ENCODE measurements around the gene ABCC9. TPM values are rescaled to one million over a fixed set of nuclear protein-coding genes. Genes with fewer than 3 reads are reported as not detected.

The ABCC9 gene
- polyA plus RNA-seq, 1 of the 3 experiments (the other 2 are of a cell fraction): 0.02 TPM

GRCh38 chr12:21815306-21816062 is 125.7 kb downstream of the ABCC9 start:
- no peak for TF ChIP-seq ELF1 (IDR thresholded peaks at IDR 0.05)
- TF ChIP-seq FOXM1 (IDR thresholded peaks at IDR 0.05; ENCODE audit: low read depth): no peak
- no peak for TF ChIP-seq TAF1 (IDR thresholded peaks at IDR 0.05; ENCODE audit: borderline replicate concordance, low read depth, low read length)
- no peak for TF ChIP-seq POLR2AphosphoS5 (IDR thresholded peaks at IDR 0.05; ENCODE audit: low read depth, low read length)
- TF ChIP-seq MAX (IDR thresholded peaks at IDR 0.05; ENCODE audit: low read depth): no peak
- TF ChIP-seq FOSL2 (IDR thresholded peaks at IDR 0.05; ENCODE audit: borderline replicate concordance, low read depth): no peak
- TF ChIP-seq GABPA (IDR thresholded peaks at IDR 0.05; ENCODE audit: low read depth): no peak
- H3K27ac ChIP-seq (ENCODE audit: low read depth in 2 of 2, low read length in 1 of 2): no peak overlapping the region
- H3K4me3 ChIP-seq (ENCODE audit: low read depth in 2 of 2, low read length in 1 of 2): no peak overlapping the region
- no peaks in the 10 kb centered on the region for H3F3A ChIP-seq (replicated peaks; ENCODE audit: insufficient read depth)
- no peaks in the 10 kb centered on the region for H3K9me3 ChIP-seq
- no peaks in the 10 kb centered on the region for H4K20me1 ChIP-seq (ENCODE audit: insufficient read depth)
- no peaks in the 10 kb centered on the region for H3K36me3 ChIP-seq (replicated peaks in 1 of 2; ENCODE audit: control insufficient read depth in 1 of 2, insufficient read depth in 2 of 2, low read length in 1 of 2)
- WGBS (ENCODE audit: low lambda C conversion rate): 8% methylated on average over 1 of the region's 1 CpG
- ChIA-PET CTCF (no interaction called here), POLR2A (no interaction called here)
- H3K9ac ChIP-seq: no peak overlapping the region
- DNase-seq: no peak
- H3K4me2 ChIP-seq: no peak overlapping the region
- H3K4me1 ChIP-seq (ENCODE audit: control insufficient read depth in 1 of 2, insufficient read depth in 2 of 2, low read depth in 1 of 2, low read length in 1 of 2): no peaks in the 10 kb centered on the region; a peak in 1 of 4 replicates
- H3K79me2 ChIP-seq (ENCODE audit: insufficient read depth): no peaks in the 10 kb centered on the region
- H2AFZ ChIP-seq (ENCODE audit: low read depth): no peak overlapping the region
- H3K27me3 ChIP-seq (ENCODE audit: insufficient read depth): no peaks in the 10 kb centered on the region
- H3K9me2 ChIP-seq: no peaks in the 10 kb centered on the region

GRCh38 chr12:21814814-21815213 is 126.4 kb downstream of the ABCC9 start:
- H3F3A ChIP-seq (replicated peaks; ENCODE audit: insufficient read depth): no peaks in the 10 kb centered on the region
- ChIA-PET CTCF (interaction anchor here (0.7 kb wide), 1 partner anchor 41 kb away, joined by 3 read pairs; the partner anchor contains the start of gene KCNJ8), POLR2A (no interaction called here)
- no peaks in the 10 kb centered on the region for H3K36me3 ChIP-seq (replicated peaks in 1 of 2; ENCODE audit: control insufficient read depth in 1 of 2, insufficient read depth in 2 of 2, low read length in 1 of 2)
- no peaks in the 10 kb centered on the region for H4K20me1 ChIP-seq (ENCODE audit: insufficient read depth)
- H3K4me3 ChIP-seq (ENCODE audit: low read depth in 2 of 2, low read length in 1 of 2): no peak overlapping the region
- no peak for DNase-seq
- no peak overlapping the region for H3K9ac ChIP-seq
- no peaks in the 10 kb centered on the region for H3K9me3 ChIP-seq
- no peak overlapping the region for H3K27ac ChIP-seq (ENCODE audit: low read depth in 2 of 2, low read length in 1 of 2)
- no peaks in the 10 kb centered on the region for H3K79me2 ChIP-seq (ENCODE audit: insufficient read depth)
- H3K4me1 ChIP-seq (ENCODE audit: control insufficient read depth in 1 of 2, insufficient read depth in 2 of 2, low read depth in 1 of 2, low read length in 1 of 2): no peaks in the 10 kb centered on the region; a peak in 1 of 4 replicates
- WGBS (ENCODE audit: low lambda C conversion rate): 28% methylated on average over 3 of the region's 3 CpGs
- no peak overlapping the region for H2AFZ ChIP-seq (ENCODE audit: low read depth)
- no peaks in the 10 kb centered on the region for H3K9me2 ChIP-seq
- H3K27me3 ChIP-seq (ENCODE audit: insufficient read depth): no peaks in the 10 kb centered on the region
- H3K4me2 ChIP-seq: no peak overlapping the region
- TF ChIP-seq ELF1 (IDR thresholded peaks at IDR 0.05) (no peak), RFX5 (IDR thresholded peaks at IDR 0.05; ENCODE audit: low read length) (no peak), NRF1 (IDR thresholded peaks at IDR 0.05; ENCODE audit: low read depth, low read length) (no peak), TCF12 (IDR thresholded peaks at IDR 0.05) (no peak), ZBTB33 (IDR thresholded peaks at IDR 0.05; ENCODE audit: borderline replicate concordance, low read depth) (no peak), CHD2 (IDR thresholded peaks at IDR 0.05; ENCODE audit: low read length, partially characterized antibody) (no peak), REST (IDR thresholded peaks at IDR 0.05; ENCODE audit: low read depth, low read length) (no peak), FOXM1 (IDR thresholded peaks at IDR 0.05; ENCODE audit: low read depth) (no peak), CTCF (IDR thresholded peaks at IDR 0.05) (no peak), IRF3 (IDR thresholded peaks at IDR 0.05; ENCODE audit: low read depth, low read length) (no peak), SMC3 (IDR thresholded peaks at IDR 0.05; ENCODE audit: low read depth, low read length) (no peak), NFIC (IDR thresholded peaks at IDR 0.05; ENCODE audit: borderline replicate concordance) (no peak)
